NCI-H128 (cell line): ENCODE results near the gene LNPEP.

ENCODE experiments used
- DNase-seq: peaks from one replicate; lab custom pipeline; 2025; ENCODE audit not compliant: unreplicated experiment; lab: John Stamatoyannopoulos, UW

LNPEP gene

DNA sequence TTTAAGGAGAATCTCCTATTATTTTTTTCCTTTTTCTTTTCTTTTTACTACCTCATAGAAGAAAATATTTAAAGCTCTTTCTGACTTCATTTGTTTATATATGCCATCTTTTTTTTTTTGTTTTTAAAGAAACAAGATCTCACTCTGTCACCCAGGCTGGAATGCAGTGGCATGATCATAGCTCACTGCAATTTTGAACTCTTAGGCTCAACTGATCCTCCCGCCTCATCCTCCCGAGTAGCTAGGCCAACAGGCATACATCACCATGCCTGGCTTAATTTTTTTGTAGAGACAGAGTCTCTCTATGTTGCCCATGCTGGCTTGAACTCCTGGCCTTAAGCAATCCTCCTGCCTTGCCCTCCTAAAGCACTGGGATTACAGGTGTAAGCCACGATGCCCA is 59.5 kb downstream of the LNPEP start:
- no peak for DNase-seq

DNA sequence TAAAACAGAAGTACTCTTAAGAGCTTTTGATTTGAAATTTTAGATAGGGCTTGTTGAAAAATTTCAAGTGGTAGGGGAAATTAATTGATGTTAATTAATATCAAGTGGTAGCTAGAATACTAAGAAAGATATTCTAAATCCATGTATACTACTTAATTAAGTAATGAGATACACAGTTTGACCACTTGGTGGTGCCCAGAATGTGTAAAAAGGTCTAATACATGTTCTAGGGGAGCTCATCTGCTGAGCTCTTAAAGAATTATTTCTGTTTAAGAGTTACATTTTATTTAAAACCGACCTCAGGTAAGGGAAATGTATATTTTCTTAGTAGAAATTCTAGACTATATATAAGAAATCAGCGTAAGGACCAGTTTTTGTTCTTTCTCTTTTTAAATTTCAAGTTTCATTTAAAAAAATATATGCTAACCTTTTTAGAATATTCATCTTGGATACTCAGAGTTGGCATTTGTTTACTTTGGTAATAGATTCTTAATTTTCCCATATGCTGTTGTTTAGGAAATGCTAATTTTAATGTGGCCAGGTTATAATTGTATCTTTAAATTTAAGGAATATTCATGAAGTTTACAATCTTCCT is 61.5 kb downstream of the LNPEP start:
- DNase-seq: no peak

DNA sequence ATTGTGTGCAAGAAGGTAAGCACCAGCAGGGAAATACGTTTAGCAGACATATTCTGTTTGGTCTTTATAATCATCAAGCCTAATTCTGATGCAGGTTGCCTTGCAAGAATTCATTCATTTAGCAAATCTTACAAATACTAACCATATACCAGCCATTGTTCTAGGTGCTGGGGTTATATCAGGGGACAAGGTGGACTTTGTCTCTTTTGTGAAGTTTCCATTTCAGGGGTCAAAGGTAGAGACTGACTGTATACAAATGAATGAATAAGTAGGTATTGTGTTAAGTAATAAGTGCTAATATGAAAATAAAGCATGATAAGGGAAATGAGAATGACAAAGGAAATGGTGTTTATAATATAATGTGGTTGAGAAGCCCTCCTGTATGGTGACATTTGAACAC is 64.0 kb downstream of the LNPEP start:
- DNase-seq: no peak

DNA sequence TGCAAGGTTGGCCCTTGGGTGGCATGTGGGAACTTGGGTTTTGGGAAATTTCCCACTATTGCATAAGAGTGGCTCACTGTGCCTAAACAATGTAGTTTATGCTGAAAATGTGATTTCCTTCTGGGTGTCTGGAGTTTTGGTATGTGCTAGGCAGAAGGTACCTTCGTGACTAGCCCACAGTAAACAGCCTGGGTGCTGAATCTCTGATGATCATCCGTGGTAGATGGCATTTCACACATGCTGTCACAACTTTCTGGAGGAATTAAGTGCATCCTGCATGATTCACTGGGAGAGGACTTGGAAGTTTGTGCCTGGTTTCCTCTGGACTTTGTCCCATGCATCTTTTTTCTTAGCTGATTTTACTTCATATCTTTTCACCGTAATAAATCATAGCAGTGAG is 64.5 kb downstream of the LNPEP start:
- DNase-seq: no peak

- DNase-seq: no peak
Measured at GRCh38 chr5:97002983-97003382, 67.1 kb downstream of the LNPEP start.

GRCh38 chr5:97004423-97005060 is 68.7 kb downstream of the LNPEP start:
- no peak for DNase-seq

GRCh38 chr5:97006454-97007060 is 70.7 kb downstream of the LNPEP start:
- DNase-seq: no peak

GRCh38 chr5:97009212-97009898 is 73.5 kb downstream of the LNPEP start:
- DNase-seq: no peak

DNA sequence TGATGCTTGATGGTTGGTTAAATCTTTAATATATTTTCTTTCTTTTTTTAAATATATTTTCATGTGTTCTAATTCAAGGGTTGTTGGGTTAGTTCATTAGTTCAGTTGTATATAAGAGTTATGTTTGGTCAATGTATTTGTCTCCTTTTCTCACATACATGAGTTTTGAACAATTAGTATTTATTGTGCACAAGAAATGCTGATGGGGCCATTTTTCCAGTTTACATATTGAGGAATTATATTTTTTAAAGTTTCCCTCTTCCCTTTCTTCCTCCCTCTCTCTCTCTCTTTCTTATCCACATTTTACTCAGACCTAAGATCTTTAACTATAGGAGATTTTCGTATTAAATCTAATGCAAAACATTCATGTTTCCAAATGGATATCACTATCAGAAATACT is 74.0 kb downstream of the LNPEP start:
- no peak for DNase-seq

DNA sequence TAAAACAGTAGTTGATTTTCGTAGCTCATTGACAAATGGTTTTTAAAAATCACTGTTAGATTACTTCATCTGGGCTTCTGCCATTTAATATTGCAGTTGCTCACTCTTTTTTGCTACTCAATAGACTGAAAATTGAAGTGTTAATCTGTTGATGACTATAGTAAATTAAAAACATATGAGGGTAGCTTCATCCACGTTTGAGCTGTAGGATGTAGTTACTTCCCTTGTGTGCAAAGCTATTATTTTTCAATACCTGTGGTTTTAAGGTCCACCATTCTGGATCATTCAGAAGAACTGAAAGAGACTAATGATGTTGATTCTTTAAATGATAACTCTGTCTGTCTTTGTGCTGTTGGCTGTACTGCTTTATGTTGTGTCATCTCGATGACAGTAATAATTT is 74.7 kb downstream of the LNPEP start:
- DNase-seq: no peak

GRCh38 chr5:97011567-97011966 is 75.7 kb downstream of the LNPEP start:
- DNase-seq: no peak

GRCh38 chr5:97019435-97020117 is 83.7 kb downstream of the LNPEP start:
- DNase-seq: no peak

GRCh38 chr5:97021416-97021815 is 85.5 kb downstream of the LNPEP start:
- no peak for DNase-seq

- no peak for DNase-seq
Measured at GRCh38 chr5:97022898-97023297, 87.0 kb downstream of the LNPEP start.

DNA sequence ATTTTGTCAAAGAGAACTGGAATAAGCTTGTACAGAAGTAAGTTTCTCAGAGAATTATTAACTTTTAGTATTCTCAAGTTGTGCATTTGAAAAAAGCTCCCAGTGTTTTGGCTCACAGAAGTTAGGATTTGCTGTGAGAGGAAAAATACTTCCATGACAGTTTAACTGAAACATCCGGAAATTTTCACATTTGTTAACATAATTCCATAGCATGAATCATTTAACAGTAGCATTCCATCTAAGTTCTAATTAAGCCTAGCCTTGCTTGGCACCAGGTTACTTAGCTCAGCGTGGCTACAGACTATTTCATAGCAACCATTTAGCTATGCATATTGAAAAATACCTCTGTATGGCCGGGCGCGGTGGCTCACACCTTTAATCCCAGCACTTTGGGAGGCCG is 90.8 kb downstream of the LNPEP start:
- no peak for DNase-seq

- no peak for DNase-seq
Measured at GRCh38 chr5:97037819-97038218, 101.9 kb downstream of the LNPEP start.

DNA sequence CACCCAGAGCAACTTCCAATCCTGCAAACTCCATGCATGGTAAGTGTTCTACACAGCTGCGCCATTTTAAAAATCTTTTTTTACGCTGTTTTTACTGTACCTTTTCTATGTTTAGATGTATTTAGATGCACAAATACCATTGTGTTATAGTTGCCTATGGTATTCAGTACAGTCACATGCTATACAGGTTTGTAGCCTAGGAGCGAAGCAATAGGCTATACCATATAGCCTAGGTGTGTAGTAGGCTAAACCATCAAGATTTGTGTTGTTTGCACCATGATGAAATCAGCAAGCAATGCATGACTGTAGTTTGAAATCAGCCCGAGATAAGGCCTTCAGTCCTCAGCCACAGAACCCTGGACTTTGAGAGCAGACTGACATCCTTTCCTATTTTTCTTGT is 105.4 kb downstream of the LNPEP start:
- DNase-seq: no peak

- DNase-seq: no peak
Measured at GRCh38 chr5:97042996-97043395, 107.1 kb downstream of the LNPEP start.

DNA sequence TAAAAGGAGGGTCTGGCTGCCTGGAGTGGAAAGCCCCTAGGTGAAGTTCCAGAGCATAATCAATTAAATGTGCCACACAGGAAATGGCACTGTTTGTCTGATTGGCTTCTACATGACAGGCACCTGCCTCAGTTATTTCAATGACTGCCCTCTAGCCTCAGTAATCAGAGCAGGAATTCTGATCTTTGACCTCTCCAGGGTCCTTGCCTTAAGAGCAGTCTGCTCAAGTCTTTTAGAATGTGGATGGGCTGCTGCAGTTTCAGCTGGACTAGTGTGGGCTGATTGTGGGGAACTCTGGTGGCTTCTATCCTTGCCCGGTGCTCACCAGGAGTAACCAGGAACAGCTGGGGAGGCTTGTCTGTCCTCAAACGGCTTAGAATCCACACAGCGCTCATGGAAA is 107.6 kb downstream of the LNPEP start:
- no peak for DNase-seq

- no peak for DNase-seq
Measured at GRCh38 chr5:97044052-97044451, 108.2 kb downstream of the LNPEP start.

DNA sequence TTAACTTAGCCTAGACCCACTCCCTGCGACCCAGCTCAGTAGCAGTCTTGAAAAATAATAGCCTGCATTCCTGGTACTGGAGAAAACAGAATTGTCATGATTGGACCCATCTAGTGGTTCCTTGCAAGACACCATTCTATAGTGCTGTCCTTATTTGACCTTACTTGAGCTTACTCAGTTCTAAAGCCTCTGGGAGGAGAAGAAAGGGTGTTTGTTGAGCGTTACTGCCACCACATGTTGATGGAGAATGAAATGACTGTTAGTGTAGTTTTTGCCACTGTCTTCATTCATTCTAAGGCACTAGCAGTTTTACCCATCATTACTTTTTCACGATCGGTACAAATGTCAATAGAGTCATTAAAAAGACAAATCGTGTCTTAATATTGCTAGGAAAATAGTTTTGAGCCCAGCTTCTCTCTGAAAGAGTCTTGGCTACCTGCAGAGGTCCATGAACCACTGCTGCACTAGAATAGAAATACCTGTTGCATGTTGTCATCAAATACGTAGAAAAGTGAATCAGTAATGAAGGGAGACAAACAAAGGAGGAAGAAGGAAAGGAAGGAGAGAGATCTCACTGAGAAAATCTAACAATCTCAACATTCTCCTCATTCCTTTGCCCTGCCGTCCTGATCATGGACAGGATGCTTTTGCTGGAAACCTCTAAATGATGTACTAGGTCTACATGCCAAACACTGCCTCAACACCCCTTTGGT is 110.5 kb downstream of the LNPEP start:
- DNase-seq: no peak
